HAP-1 (cell line): ENCODE measurements around the gene LUZP1.

Source experiments
- DNase-seq, 2 experiments: peaks; one replicate each; pipeline ENCODE4 v3.0.0-alpha.2; 2016 to 2020; ENCODE audit warnings: low spot score in 2 of 2
- H3K27me3 ChIP-seq: fragments of 250-450 bp; sonication (Bioruptor Pico); 2 replicates; pipeline ENCODE4 v1.5.1; 2020; ENCODE audit warnings: low read depth, mild to moderate bottlenecking, moderate library complexity
- H3K36me3 ChIP-seq: fragments of 250-450 bp; sonication (Bioruptor Pico); replicated peaks from 2 replicates; pipeline ENCODE4 v1.5.1; 2020; ENCODE audit warnings: mild to moderate bottlenecking
- H3K4me1 ChIP-seq: fragments of 250-450 bp; sonication (Bioruptor Pico); 2 replicates; pipeline ENCODE4 v1.5.1; 2020; ENCODE audit warnings: mild to moderate bottlenecking
- H3K4me3 ChIP-seq: fragments of 250-450 bp; sonication (Bioruptor Pico); 2 replicates; pipeline ENCODE4 v1.5.1; 2020; ENCODE audit warnings: mild to moderate bottlenecking, moderate library complexity
- H3K9me3 ChIP-seq: fragments of 250-450 bp; sonication (Bioruptor Pico); 2 replicates; pipeline ENCODE4 v1.5.1; 2020; ENCODE audit warnings: mild to moderate bottlenecking, moderate library complexity
- in situ Hi-C: fragments of 300-500 bp; cut with MboI; formaldehyde crosslinking; loops from 3 replicates; pipeline ENCODE4 v1.14.3; 2020; ENCODE audit warnings: low sequenced_read_pairs, inconsistent platforms, mixed read lengths

LUZP1 gene

GRCh38 chr1:23159963-23160877, 8.4 kb downstream of the LUZP1 start:
- DNase-seq = no peak
- Histone ChIP-seq H3K4me1 (peaks cover 7% of the 10 kb centered on the region), H3K9me3 (no peaks in the 10 kb centered on the region), H3K27me3 (no peaks in the 10 kb centered on the region), H3K4me3 (no peak overlapping the region), H3K36me3 (no peaks in the 10 kb centered on the region)
- in situ Hi-C loops = no loop called here

GRCh38 chr1:23156940-23157339, 11.7 kb downstream of the LUZP1 start:
- no peak overlapping the region for H3K4me3 ChIP-seq
- no peaks in the 10 kb centered on the region for H3K27me3 ChIP-seq
- H3K4me1 ChIP-seq = peaks cover 14% of the 10 kb centered on the region
- DNase-seq = no peak
- in situ Hi-C loops = no loop called here
- no peaks in the 10 kb centered on the region for H3K36me3 ChIP-seq
- H3K9me3 ChIP-seq = no peaks in the 10 kb centered on the region

- Histone ChIP-seq H3K36me3 (no peaks in the 10 kb centered on the region), H3K4me1 (peaks cover 13% of the 10 kb centered on the region), H3K4me3 (no peak overlapping the region), H3K9me3 (no peaks in the 10 kb centered on the region), H3K27me3 (no peaks in the 10 kb centered on the region)
- in situ Hi-C loops = no loop called here
- peak; percentile 31 to 79 for DNase-seq
These were observed 15.5 kb downstream of the LUZP1 start for GRCh38 chr1:23152966-23153684.

- H3K4me1 ChIP-seq = peaks cover 13% of the 10 kb centered on the region
- H3K36me3 ChIP-seq = no peaks in the 10 kb centered on the region; the same call in 1 of the 2 replicates
- no peaks in the 10 kb centered on the region for H3K9me3 ChIP-seq
- no peak for DNase-seq
- H3K4me3 ChIP-seq = no peak overlapping the region
- in situ Hi-C loops = no loop called here
- no peaks in the 10 kb centered on the region for H3K27me3 ChIP-seq
These were observed 17.9 kb downstream of the LUZP1 start for GRCh38 chr1:23150742-23151141.

- Histone ChIP-seq H3K4me3 (no peak overlapping the region), H3K27me3 (no peaks in the 10 kb centered on the region), H3K9me3 (no peaks in the 10 kb centered on the region), H3K36me3 (no peaks in the 10 kb centered on the region; the same call in 1 of the 2 replicates), H3K4me1 (peaks cover 13% of the 10 kb centered on the region)
- in situ Hi-C loops = no loop called here
- no peak for DNase-seq
These were observed 18.5 kb downstream of the LUZP1 start for GRCh38 chr1:23150125-23150524.

- in situ Hi-C loops = no loop called here
- H3K4me1 ChIP-seq = peaks cover 13% of the 10 kb centered on the region
- H3K4me3 ChIP-seq = no peak overlapping the region
- H3K9me3 ChIP-seq = no peaks in the 10 kb centered on the region
- no peak for DNase-seq
- no peaks in the 10 kb centered on the region; the same call in 1 of the 2 replicates for H3K36me3 ChIP-seq
- no peaks in the 10 kb centered on the region for H3K27me3 ChIP-seq
These were observed 19.5 kb downstream of the LUZP1 start for GRCh38 chr1:23149114-23149513.

- Histone ChIP-seq H3K36me3 (no peaks in the 10 kb centered on the region; the same call in 1 of the 2 replicates), H3K4me3 (no peak overlapping the region), H3K4me1 (peaks cover 7% of the 10 kb centered on the region; the same call in 1 of the 2 replicates), H3K27me3 (no peaks in the 10 kb centered on the region), H3K9me3 (no peaks in the 10 kb centered on the region)
- no peak for DNase-seq
- in situ Hi-C loops = no loop called here
These were observed 20.6 kb downstream of the LUZP1 start for GRCh38 chr1:23148084-23148483.

GRCh38 chr1:23140940-23141596, 27.6 kb downstream of the LUZP1 start:
- Histone ChIP-seq H3K27me3 (no peaks in the 10 kb centered on the region), H3K4me1 (no peaks in the 10 kb centered on the region), H3K36me3 (no peaks in the 10 kb centered on the region), H3K9me3 (no peaks in the 10 kb centered on the region), H3K4me3 (no peak overlapping the region)
- DNase-seq = no peak
- in situ Hi-C loops = no loop called here

GRCh38 chr1:23135268-23135667, 33.4 kb downstream of the LUZP1 start:
- Histone ChIP-seq H3K27me3 (no peaks in the 10 kb centered on the region), H3K9me3 (no peaks in the 10 kb centered on the region), H3K4me3 (no peak overlapping the region), H3K36me3 (no peaks in the 10 kb centered on the region), H3K4me1 (no peaks in the 10 kb centered on the region)
- DNase-seq = no peak
- in situ Hi-C loops = no loop called here

GRCh38 chr1:23134055-23134454, 34.6 kb downstream of the LUZP1 start:
- Histone ChIP-seq H3K4me3 (no peak overlapping the region), H3K9me3 (no peaks in the 10 kb centered on the region), H3K4me1 (no peaks in the 10 kb centered on the region), H3K27me3 (no peaks in the 10 kb centered on the region), H3K36me3 (no peaks in the 10 kb centered on the region)
- in situ Hi-C loops = no loop called here
- DNase-seq = no peak

GRCh38 chr1:23133587-23133986, 35.1 kb downstream of the LUZP1 start:
- no peak overlapping the region for H3K4me3 ChIP-seq
- in situ Hi-C loops = no loop called here
- H3K27me3 ChIP-seq = no peaks in the 10 kb centered on the region
- H3K9me3 ChIP-seq = no peaks in the 10 kb centered on the region
- DNase-seq = no peak
- no peaks in the 10 kb centered on the region; the same call in 1 of the 2 replicates for H3K4me1 ChIP-seq
- H3K36me3 ChIP-seq = no peaks in the 10 kb centered on the region

- Histone ChIP-seq H3K36me3 (no peaks in the 10 kb centered on the region), H3K4me1 (no peaks in the 10 kb centered on the region; the same call in 1 of the 2 replicates), H3K9me3 (no peaks in the 10 kb centered on the region), H3K4me3 (no peak overlapping the region), H3K27me3 (no peaks in the 10 kb centered on the region)
- DNase-seq = no peak
- in situ Hi-C loops = no loop called here
These were observed 36.6 kb downstream of the LUZP1 start for GRCh38 chr1:23132033-23132432.

- Histone ChIP-seq H3K27me3 (no peaks in the 10 kb centered on the region), H3K9me3 (no peaks in the 10 kb centered on the region), H3K4me3 (no peak overlapping the region), H3K4me1 (no peaks in the 10 kb centered on the region; the same call in 1 of the 2 replicates), H3K36me3 (no peaks in the 10 kb centered on the region)
- in situ Hi-C loops = no loop called here
- no peak for DNase-seq
These were observed 38.8 kb downstream of the LUZP1 start for GRCh38 chr1:23129846-23130245.
